Limb (tissue), 2 donors: ENCODE results near the gene MAB21L4.

Experiments used
- DNase-seq, 2 donors: peaks; one replicate each; pipeline ENCODE4 v3.0.0-alpha.2; 2016; ENCODE audit errors: extremely low spot score in 2 of 2

Gene MAB21L4

DNA sequence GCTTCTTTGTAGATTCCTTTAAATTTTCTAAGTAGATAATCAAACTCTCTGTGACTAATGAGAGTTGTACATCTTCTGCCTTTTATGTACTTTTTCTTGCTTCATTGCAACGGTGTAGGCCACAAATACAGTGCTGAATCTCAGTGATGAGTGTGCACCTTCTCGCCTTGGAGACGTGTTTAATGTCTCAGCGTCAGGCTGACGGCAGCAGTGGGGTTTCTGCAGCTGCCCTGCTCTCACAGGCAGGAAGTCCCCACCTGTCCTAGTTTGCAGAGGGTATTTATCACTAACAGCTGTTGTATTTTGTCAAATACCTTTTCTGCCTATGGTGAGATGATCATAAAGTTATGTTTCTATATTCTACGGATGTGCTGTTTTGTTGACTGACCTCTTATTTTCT is 14.0 kb downstream of the MAB21L4 start:
- DNase-seq: no peak

DNA sequence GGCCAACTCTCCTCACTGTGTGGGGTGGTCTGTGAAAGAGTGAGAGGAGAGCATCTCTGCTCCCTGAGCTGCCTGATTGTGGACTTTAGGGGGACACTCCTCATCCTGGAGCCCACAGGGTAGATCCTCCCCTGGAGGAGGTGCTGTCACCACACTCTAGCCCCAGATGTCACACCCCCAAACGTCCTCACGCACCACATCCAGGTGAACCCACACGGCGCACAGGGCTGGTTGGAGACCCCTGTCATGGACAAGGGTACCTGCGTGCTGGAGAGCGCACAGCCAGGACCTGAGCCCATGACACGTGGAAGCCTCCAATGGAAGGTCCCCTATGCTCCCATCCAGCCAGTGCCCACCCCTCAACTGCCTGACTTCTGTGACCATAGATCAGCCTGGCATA is 16.9 kb downstream of the MAB21L4 start:
- DNase-seq: no peak

DNA sequence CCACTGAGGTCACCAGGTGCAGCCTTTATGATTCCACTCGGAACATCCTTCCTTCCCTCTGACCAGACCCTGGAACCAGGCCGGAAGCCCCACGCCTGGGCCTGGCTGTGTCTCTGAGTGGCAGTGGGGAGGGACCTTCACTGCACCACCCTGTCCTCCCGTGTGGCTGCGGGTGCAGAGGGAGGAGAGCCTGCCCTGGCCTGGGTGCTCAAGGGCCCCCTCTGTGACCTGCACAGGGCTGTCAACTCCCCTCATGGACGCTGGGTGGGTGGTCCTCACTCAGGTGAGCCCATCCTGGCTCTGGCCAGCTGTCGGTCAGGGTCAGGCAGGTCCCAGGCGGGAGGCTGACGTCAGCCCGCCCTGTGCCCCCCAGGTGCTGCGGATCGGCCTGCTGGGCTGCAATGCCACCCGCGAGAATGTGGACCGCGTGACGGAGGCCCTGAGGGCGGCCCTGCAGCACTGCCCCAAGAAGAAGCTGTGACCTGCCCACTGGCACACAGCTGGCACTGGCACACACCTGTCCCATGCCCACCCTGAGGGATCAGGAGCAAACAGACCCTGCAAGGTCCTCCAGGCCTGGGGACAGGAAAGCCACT is 17.5 kb downstream of the MAB21L4 start:
- DNase-seq: no peak

DNA sequence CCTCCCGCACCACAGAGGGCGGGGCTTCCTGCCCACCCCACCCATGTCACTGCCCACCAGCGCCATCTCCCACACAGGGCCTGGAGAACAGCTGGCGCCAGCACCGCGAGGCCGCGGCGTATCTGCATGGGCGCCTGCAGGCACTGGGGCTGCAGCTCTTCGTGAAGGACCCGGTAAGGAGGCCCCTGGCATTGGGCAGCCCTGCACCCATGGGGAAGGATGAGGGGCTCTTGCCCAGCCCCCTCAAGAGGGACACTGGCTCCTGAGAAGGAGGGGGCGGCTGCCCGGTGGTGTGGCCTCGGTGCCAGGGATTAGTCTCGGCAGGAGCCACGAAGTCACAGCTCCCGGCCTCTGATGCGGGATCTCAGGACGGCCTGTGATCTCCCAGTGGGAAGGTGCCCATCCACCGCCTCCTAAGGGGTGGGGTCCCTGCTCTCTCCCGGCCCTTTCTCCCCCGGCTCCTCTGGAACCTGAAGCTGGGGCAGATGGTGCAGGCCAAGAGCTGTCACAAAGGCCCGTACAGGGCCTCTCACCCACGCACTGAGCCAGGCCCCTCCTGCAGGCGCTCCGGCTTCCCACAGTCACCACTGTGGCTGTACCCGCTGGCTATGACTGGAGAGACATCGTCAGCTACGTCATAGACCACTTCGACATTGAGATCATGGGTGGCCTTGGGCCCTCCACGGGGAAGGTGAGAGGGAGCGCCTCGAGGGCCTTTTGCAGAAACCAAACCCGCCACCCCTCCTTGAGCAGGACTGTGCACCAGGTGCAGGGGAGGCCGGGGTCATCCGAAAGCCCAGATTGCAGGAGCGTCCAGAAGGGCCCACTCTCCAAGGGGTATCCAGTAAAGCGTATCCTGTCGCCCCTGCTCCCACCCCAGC is 18.3 kb downstream of the MAB21L4 start:
- no peak for DNase-seq

DNA sequence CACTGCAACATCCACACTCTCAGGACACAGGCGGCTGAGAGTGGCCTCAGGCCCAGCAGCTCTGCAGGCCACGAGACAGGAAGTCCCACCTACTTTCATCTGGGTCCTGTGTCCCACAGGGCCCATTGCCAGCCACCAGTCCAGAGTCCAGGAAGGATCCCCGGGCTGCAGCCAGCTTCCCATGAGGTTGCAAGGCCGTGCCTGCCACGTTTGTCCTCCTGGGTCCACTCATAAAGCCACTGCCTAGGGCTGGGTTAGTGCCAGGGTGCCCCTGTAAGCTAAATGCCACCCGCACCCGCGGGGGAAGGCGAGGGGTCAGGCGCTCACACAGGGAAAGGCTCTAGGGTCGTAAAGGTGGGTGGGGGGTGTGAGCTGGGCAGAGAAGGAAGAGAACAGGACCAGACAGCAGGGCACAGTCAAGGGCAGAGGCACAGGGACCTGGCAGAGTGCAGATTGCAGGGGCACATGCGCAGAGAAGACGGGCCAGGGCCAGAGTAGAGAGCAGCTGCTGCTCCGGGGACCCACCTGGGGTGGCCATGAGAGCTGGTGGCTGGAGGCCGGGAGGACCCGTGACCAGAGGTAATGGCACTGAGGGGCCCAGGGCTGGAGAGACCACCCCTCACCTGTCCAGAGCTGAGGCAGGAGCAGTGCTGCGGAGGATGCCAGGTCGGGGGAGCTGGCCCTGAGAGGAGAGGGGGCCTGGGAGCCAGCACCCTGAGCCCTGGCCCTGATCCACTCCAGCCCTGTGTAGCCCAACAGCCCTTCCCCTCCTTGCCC is 19.3 kb downstream of the MAB21L4 start:
- no peak for DNase-seq

DNA sequence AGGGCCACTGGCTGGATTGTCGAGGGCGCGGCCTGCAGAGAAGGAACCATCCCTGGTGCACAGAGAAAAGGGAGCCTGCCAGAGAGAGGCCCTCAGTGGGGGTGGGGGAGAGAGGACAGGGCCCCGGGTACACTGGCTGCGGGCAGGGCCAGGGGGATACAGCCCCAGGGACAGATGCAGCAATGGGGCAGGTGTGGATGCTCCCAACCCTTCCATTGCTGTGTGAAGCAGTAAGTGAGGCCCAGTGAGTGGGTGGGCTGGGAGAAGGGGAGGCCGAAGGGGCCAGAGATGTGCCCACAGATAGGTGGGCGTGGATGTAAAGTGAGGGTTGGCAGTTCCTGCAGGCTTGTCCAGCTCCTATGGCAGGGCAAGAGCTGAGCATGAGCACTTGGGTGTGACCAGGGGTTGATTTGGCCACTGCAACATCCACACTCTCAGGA is 19.9 kb downstream of the MAB21L4 start:
- DNase-seq: no peak

DNA sequence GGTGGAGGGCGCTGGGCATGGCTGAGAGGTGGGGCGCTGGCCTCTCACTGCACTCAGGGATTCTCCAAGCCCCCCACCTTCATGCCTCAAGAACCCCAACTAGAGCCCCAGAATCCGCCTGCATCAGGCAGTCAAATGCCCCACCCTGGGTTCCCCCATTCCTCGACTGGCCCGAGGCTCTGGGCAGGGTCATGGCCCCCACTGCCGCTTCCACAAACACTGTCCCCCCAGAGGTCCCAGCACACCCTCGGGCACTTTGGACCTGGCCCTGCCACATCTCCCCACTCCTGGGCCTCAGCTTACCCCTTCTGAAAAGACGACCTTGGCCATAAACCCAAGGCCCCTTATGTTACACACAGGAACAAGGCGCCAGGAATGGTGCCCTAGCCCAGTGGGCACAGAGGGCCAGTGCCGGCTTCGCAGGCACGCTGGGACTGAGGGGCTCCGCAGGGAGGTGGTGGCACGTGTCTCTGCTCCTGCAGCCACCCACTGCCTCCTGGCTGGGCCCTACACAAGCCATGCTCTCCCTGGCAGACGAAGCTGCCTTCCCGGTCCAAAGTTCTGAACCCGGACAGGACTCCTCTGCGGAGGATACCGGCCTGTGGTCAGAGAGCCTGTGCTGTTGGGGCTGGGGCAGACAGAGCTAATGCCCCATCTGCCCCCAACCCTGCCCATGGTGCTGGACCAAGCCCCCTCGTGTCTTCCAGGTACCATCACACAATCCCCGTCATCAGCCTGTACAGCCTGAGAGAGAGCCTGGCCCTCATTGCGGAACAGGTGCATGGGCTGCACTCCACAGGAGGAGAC is 20.5 kb downstream of the MAB21L4 start:
- DNase-seq: no peak

DNA sequence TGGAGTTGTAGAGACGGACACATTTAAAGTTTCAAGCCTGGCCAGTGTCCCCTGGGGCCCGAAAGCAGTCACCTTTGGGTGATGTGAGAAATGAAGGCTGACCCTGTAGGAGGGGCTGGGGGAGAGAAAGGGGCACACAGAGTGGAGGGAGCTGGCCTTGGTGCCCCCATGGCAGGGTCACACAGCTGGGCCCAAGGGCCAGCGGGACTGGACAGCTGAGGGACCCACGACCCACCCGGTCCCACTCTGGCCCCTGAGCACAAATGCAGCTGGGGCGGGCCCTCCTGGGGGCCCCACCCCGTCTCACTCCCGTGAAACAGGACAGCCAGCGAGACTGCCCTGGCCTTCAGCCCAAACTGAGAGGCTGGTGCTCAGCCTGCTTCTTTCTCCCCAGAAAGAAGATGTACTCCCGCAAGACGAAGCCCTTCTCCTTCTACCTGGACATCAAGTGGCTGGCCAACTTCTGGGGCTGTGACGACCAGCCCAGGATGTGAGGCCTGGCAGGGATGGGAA is 21.2 kb downstream of the MAB21L4 start:
- DNase-seq: no peak

DNA sequence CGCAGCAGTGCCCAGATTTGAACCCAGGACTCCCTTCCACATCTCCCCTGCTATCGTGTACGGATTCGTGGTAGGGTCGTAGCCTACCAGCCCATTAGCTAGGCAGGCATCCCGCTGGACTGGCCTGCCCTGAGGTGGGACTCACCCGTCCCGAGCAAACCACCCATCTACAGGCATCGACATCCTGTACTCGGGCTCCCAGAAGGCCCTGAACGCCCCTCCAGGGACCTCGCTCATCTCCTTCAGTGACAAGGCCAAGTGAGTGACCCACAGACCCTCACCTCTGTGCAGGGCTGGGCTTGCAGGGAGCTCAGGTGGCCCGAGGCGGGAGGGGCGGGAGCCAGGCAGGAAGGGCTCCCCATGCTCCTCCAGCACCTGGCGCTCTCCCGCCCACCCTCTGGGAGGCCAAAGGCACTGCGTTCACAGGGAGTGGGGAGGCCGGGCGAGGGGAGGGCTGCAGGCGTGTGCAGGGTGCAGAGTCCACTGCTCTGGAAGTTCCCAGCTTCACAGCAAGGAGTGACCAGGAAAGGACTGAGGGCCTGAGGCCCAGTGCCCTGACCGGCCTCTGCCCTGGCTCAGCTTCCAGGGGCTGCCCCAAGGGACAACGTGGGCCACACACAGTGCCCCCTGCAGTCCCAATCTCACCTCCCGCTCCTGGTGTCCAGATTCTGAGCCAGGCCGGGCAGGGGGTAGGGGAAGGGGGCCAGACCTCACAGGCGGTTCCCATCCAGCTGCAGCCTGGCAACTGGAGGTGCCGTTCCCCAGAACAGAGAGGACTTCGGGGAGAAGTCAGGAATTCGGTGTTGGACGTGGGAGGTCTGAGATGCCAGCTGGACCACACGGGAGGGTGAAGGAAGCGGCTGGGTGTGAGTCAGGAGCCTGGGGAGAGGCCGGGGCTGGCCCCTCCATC is 21.9 kb downstream of the MAB21L4 start:
- no peak for DNase-seq

DNA sequence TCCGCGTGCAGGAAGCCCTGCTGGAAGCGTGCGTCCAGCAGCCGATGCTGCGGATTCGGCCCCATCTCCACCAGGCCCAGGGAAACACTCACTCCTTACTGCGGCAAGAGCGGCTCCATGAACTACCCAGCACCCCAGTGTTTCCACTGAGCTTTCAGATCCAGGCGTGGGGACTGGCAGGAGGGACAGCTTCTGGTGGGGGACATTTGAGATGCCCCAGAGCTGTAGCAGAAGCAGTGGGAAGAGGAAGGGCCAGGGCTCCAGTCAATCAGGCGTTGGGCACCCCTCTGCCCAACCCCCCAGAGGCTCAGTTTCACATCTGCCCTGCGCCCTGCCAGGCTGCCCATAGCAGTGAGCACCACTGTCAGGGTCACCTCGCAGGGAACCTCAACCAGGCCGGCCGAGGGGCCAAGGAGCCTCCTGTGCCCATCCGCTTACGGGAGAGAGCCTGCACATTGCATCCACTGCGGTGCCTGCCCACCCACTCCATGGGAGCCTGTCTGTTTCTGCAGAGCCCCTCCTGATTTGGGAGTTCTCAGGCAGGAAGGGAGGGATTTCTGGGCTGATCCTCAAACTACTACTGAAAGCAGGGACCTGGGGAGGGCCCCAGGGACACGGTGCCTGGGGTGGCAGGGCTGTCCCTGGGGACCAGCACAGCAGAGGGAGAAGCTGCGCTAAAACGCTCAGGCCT is 22.7 kb downstream of the MAB21L4 start:
- no peak for DNase-seq

DNA sequence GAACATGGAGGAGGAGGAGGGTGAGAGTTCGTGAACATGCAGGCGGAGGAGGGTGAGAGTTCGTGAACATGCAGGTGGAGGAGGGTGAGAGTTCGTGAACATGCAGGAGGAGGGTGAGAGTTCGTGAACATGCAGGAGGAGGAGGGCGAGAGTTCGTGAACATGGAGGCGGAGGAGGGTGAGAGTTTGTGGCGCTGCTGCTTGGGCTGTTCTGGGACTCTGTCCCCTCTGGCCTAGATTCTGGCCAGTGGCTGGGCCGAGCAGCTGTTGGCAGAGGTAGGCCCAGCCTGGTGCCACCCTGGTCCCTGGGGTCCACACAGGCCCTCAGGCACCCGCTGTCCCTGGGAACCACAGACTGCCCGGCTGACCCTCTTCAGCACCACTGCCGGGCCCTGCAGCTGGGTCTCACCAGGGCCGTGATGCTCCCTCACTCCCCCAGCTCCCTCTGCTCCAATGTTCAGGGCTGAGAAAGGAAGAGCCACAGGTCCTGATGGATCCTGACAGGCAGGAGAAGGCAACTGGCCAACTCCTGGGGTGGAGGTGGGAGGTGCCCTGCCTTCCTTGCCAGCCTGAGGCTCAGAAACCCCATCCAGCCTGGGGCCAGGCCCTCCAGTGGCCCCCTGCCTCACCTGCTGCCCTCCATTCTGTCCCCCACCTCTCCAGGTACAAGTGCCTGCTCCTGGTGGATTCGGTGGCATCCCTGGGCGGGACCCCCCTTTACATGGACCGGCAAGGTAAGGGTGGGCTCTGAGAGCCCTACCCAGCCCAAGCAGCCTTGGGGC is 23.4 kb downstream of the MAB21L4 start:
- no peak for DNase-seq

DNA sequence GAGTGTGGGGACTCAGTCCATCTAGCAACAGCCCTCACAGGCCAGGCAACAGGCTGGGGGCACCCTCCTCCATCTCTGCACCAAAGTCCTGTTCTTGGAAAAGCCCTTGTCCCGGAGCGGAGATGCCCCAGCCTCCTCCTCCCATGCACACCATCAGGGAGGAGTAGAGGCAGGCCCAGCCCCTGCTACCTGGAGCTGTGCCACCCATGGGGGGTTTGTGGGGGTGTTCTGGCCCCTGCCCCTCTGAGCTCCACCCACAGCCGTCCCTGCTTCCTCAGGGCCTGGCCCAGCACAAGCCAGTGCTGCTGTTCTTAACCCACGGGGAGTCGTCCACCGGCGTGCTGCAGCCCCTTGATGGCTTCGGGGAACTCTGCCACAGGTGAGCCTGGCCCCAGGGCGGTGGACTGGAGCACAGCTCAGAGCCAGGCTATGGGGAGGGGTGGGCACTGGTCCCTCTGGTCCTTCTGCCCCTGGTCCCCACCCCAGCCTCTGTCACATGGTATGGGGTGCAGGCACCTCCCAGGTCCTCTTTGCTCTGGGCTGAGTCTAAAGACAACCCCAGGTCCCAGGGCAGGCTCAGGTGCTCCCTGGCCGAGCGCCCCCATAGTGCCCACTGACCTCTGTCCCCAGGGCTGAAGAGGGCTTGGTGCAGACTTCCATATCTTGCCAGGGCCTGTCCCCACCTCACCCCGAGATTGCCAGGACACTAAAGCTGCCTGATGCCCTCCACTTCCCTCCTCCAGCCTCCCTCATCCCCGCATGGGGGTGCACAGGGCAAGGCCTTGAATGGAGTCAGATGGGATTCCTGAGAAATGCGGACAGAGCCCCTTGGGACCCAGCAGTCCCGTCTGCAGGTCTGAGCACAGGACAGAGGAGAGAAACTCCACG is 24.6 kb downstream of the MAB21L4 start:
- no peak for DNase-seq

DNA sequence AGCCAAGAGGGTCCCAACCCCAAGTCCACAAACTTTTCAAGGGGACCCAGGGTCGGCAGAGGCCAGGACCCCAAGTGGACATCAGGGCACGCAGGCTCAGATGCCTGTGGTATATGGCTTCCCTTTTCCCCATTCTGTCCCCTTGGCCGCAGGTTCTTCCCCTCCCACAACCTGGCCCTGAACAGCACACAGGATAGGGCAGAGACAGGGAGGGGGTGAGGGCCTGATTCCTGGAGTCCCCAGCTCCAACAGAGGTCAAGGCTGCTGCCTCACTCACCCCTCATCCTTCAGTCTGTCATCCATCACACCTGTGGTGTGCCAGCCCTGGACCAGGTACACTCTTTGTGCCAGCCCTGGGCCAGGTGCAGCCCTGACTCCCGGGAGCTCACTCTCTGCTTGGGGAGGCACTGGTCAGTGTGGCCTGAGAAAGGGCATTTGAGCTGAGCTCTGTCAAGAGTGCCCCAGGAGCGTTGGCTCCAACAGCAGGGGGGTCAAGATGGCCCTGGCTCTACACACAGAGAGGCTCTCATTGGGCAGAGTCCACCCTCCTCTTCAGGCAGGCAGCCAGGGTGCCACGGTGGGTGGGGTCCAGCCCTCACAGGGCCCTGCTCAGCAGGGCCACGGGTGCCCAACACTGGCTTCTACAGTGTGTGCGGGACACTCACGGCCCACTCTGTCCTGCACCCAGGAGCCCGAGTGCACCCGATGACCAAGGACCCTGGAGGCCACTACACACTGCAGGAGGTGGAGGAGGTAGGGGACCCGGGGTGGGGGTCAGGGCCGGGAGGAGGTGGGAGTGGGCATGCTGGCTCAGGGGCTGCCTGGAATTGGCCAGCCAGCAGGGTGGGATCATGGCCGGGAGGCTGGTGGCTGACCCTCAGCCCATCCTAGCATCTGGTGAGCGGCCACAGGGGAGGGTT is 25.7 kb downstream of the MAB21L4 start:
- DNase-seq: no peak

DNA sequence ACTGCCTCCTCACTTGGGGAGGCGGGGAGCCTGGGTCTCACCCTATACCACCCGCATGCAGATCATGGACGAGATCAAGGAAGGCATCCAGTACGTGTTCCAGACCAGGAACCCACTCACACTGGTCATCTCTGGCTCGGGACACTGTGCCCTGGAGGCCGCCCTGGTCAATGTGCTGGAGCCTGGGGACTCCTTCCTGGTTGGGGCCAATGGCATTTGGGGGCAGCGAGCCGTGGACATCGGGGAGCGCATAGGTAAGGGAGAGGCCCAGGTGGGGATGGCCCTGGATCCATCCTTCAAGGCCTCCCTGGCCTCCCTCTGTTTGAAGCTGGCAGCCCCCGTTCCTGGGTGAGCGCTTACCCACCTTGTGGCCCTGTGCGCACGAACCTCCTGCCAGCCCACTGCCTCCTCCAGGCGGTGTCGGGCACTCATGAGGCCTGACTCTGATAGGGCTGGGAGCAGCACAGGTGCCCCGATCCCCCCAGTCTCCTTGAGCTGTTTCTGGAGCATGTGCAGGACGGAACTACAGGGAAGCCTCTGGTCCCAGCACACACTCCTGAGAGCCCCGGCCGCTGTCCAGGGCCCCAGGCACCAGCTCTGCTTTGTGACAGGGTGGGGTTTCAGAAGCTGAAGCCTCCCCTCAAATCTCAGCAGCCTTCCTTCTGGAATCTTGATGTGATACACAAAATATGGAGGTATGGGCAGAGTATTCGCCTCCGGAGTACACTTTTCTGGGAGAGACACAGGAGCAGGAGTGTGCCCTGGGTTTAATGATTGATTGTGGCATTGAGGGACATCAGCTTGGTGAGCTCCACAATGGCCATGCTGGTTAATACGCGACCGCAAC is 26.6 kb downstream of the MAB21L4 start:
- no peak for DNase-seq

DNA sequence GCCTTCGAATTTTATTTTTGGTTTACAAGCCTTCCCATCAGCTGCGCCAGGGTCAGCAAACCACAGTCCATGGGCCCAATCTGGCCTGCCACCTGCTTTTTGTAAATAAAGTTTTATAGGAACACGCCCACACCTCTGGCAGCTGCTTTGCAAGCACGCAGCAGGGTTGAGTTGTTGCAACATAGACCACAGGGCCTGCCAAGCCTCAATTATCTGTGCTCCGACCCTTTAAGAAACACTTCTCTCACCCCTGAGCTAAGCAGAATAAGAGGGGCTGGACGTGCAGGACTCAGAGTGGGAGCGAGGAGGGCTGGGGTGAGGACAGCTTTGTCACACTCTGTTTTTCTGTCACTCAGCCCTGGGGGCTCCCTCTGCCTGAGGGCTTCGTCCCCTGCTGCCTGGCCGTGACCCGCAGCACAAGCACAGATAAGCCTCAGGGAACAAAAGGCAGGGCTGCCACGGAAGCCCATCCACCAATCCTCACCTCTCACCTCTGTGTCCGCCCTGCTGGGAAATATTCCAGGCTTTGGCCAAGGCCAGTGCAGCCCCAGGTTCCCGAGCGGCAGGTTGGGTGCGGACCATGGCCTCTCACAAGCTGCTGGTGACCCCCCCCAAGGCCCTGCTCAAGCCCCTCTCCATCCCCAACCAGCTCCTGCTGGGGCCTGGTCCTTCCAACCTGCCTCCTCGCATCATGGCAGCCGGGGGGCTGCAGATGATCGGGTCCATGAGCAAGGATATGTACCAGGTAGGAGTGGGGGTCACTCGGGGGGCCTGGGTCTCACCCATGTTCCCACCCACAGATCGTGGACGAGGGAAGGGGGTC is 27.5 kb downstream of the MAB21L4 start, which contains the start of gene AGXT:
Gene AGXT, plus strand, starts transcription at position 539 of the 823 bp plus-strand sequence. Its CDS starts 42 bp downstream, at position 581.
- DNase-seq: no peak
